ENCODE measurements around the gene FOXO1.
A peak's percentile ranks its signal among the peaks of the same experiment; 100 is the strongest.

Gene FOXO1

GRCh38 chr13:40599747-40600146 is 66.7 kb downstream of the FOXO1 start:
- no peak overlapping the region for H2AFZ ChIP-seq (ENCODE audit: low read length)
- no peaks in the 10 kb centered on the region for H3K9me3 ChIP-seq (ENCODE audit: low read length)
- H4K20me1 ChIP-seq (ENCODE audit: insufficient read depth, low read length) = no peaks in the 10 kb centered on the region
- H3K79me2 ChIP-seq (ENCODE audit: insufficient read depth, low read length) = peaks cover 100% of the 10 kb centered on the region
- H3K27ac ChIP-seq (ENCODE audit: low read depth, low read length, poor library complexity, severe bottlenecking) = peak overlapping the region; percentile 83
- no peaks in the 10 kb centered on the region for H3K9me2 ChIP-seq (ENCODE audit: low read depth, low read length)
- H3K9ac ChIP-seq (ENCODE audit: low read length) = peak overlapping the region; percentile 16; the same call in 1 of the 2 replicates
- no peaks in the 10 kb centered on the region for H3K27me3 ChIP-seq (ENCODE audit: insufficient read depth, low read length)
- no peaks in the 10 kb centered on the region for H3F3A ChIP-seq (ENCODE audit: insufficient read depth, low read length)
- H3K36me3 ChIP-seq (ENCODE audit: insufficient read depth, low read length) = peaks cover 6% of the 10 kb centered on the region; the same call in 1 of the 2 replicates
- no peak for TF ChIP-seq CTCF (IDR thresholded peaks at IDR 0.05; ENCODE audit: low read length)
- no peak for TF ChIP-seq EZH2 (IDR thresholded peaks at IDR 0.05; ENCODE audit: borderline replicate concordance, low read length)
- H3K4me3 ChIP-seq (ENCODE audit: low read depth, low read length, poor library complexity, severe bottlenecking) = peak overlapping the region; percentile 37
- H3K4me2 ChIP-seq (ENCODE audit: low read length) = peak overlapping the region; percentile 61
- peaks cover 100% of the 10 kb centered on the region for H3K4me1 ChIP-seq (ENCODE audit: insufficient read depth, low read length, severe bottlenecking)

- H4K20me1 ChIP-seq (ENCODE audit: insufficient read depth, low read length) = no peaks in the 10 kb centered on the region
These were observed 67.3 kb downstream of the FOXO1 start for GRCh38 chr13:40599124-40599523.

GRCh38 chr13:40598569-40598968 is 67.9 kb downstream of the FOXO1 start:
- peaks cover 100% of the 10 kb centered on the region for H3K79me2 ChIP-seq (ENCODE audit: insufficient read depth, low read length)
- peak overlapping the region; percentile 26; the same call in 1 of the 2 replicates for H3K9ac ChIP-seq (ENCODE audit: low read length)
- H3K4me1 ChIP-seq (ENCODE audit: insufficient read depth, low read length, severe bottlenecking) = peaks cover 100% of the 10 kb centered on the region
- peak overlapping the region; percentile 37 for H3K4me3 ChIP-seq (ENCODE audit: low read depth, low read length, poor library complexity, severe bottlenecking)
- no peaks in the 10 kb centered on the region for H4K20me1 ChIP-seq (ENCODE audit: insufficient read depth, low read length)
- H2AFZ ChIP-seq (ENCODE audit: low read length) = no peak overlapping the region
- H3F3A ChIP-seq (ENCODE audit: insufficient read depth, low read length) = no peaks in the 10 kb centered on the region
- no peaks in the 10 kb centered on the region for H3K9me3 ChIP-seq (ENCODE audit: low read length)
- no peaks in the 10 kb centered on the region for H3K27me3 ChIP-seq (ENCODE audit: insufficient read depth, low read length)
- H3K4me2 ChIP-seq (ENCODE audit: low read length) = peak overlapping the region; percentile 61
- no peaks in the 10 kb centered on the region for H3K9me2 ChIP-seq (ENCODE audit: low read depth, low read length)
- TF ChIP-seq CTCF (IDR thresholded peaks at IDR 0.05; ENCODE audit: low read length) = no peak
- no peak for TF ChIP-seq EZH2 (IDR thresholded peaks at IDR 0.05; ENCODE audit: borderline replicate concordance, low read length)
- peaks cover 6% of the 10 kb centered on the region; the same call in 1 of the 2 replicates for H3K36me3 ChIP-seq (ENCODE audit: insufficient read depth, low read length)
- H3K27ac ChIP-seq (ENCODE audit: low read depth, low read length, poor library complexity, severe bottlenecking) = peak overlapping the region; percentile 83

More at GRCh38 chr13:40599124-40599523, 67.3 kb downstream of the FOXO1 start:
- no peaks in the 10 kb centered on the region for H3K9me3 ChIP-seq (ENCODE audit: low read length)
- H3K4me1 ChIP-seq (ENCODE audit: insufficient read depth, low read length, severe bottlenecking) = peaks cover 100% of the 10 kb centered on the region
- no peaks in the 10 kb centered on the region for H3K27me3 ChIP-seq (ENCODE audit: insufficient read depth, low read length)
- H3K9ac ChIP-seq (ENCODE audit: low read length) = peak overlapping the region; percentile 16; the same call in 1 of the 2 replicates
- no peak overlapping the region for H2AFZ ChIP-seq (ENCODE audit: low read length)
- no peaks in the 10 kb centered on the region for H3K9me2 ChIP-seq (ENCODE audit: low read depth, low read length)
- H3K27ac ChIP-seq (ENCODE audit: low read depth, low read length, poor library complexity, severe bottlenecking) = peak overlapping the region; percentile 83
- peaks cover 6% of the 10 kb centered on the region; the same call in 1 of the 2 replicates for H3K36me3 ChIP-seq (ENCODE audit: insufficient read depth, low read length)
- peak overlapping the region; percentile 61 for H3K4me2 ChIP-seq (ENCODE audit: low read length)
- H3F3A ChIP-seq (ENCODE audit: insufficient read depth, low read length) = no peaks in the 10 kb centered on the region
- peaks cover 100% of the 10 kb centered on the region for H3K79me2 ChIP-seq (ENCODE audit: insufficient read depth, low read length)
- H3K4me3 ChIP-seq (ENCODE audit: low read depth, low read length, poor library complexity, severe bottlenecking) = peak overlapping the region; percentile 37
- no peak for TF ChIP-seq CTCF (IDR thresholded peaks at IDR 0.05; ENCODE audit: low read length)
- TF ChIP-seq EZH2 (IDR thresholded peaks at IDR 0.05; ENCODE audit: borderline replicate concordance, low read length) = no peak
